Neural cell (in vitro differentiated cells): Measurements from ENCODE around the gene SCG5. TPM values are rescaled to one million over a fixed set of nuclear protein-coding genes. Genes with fewer than 3 reads are reported as not detected.

ENCODE experiments used
- H2AFZ ChIP-seq: fragments of 200-600, 300-800 bp; sonication (generic), shearing (Covaris generic); 2 replicates; pipeline ENCODE4 v1.6.0; 2014; ENCODE audit warnings: low read depth, mild to moderate bottlenecking, antibody characterized with exemption, low read length, moderate library complexity
- H3F3A ChIP-seq: fragments of 200-600 bp; shearing (Covaris generic); 2 replicates; pipeline ENCODE4 v1.6.1; 2016; ENCODE audit warnings: mild to moderate bottlenecking, moderate library complexity, mixed read lengths, antibody characterized with exemption, low read length; ENCODE audit not compliant: insufficient read depth, poor library complexity, severe bottlenecking
- H3K27ac ChIP-seq: fragments of 200-600, 300-800 bp; sonication (generic), shearing (Covaris generic); 2 replicates; pipeline ENCODE4 v1.5.1; 2014; ENCODE audit warnings: mild to moderate bottlenecking, low read length, moderate library complexity
- H3K27me3 ChIP-seq: fragments of 300-800, 200-600 bp; sonication (generic), shearing (Covaris generic); 2 replicates; pipeline ENCODE4 v1.6.0; 2014; ENCODE audit warnings: mild to moderate bottlenecking, low read depth, low read length, moderate library complexity; ENCODE audit not compliant: insufficient read depth
- H3K36me3 ChIP-seq: fragments of 300-800, 200-600 bp; sonication (generic), shearing (Covaris generic); 2 replicates; pipeline ENCODE4 v1.5.1; 2014; ENCODE audit warnings: mild to moderate bottlenecking, antibody characterized with exemption, low read length, moderate library complexity; ENCODE audit not compliant: insufficient read depth
- H3K4me2 ChIP-seq: fragments of 300-800, 200-600 bp; sonication (generic), shearing (Covaris generic); 2 replicates; pipeline ENCODE4 v1.6.0; 2014; ENCODE audit warnings: mild to moderate bottlenecking, low read length
- H3K4me3 ChIP-seq: fragments of 300-800, 200-600 bp; sonication (generic), shearing (Covaris generic); 2 replicates; pipeline ENCODE4 v1.5.1; 2014; ENCODE audit warnings: mild to moderate bottlenecking, low read length, moderate library complexity
- H3K79me2 ChIP-seq: fragments of 200-600 bp; shearing (Covaris generic); replicated peaks from 2 replicates; pipeline ENCODE4 v1.6.0; 2014; ENCODE audit warnings: mild to moderate bottlenecking, low read length, moderate library complexity; ENCODE audit not compliant: insufficient read depth
- H3K9ac ChIP-seq: fragments of 300-800, 200-600 bp; sonication (generic), shearing (Covaris generic); 2 replicates; pipeline ENCODE4 v1.6.1; 2016; ENCODE audit warnings: mild to moderate bottlenecking, low read length, mixed read lengths
- H3K9me2 ChIP-seq: fragments of 200-600 bp; shearing (Covaris generic); 2 replicates; pipeline ENCODE4 v1.6.1; 2016; ENCODE audit warnings: mild to moderate bottlenecking, low read length, mixed read lengths; ENCODE audit not compliant: insufficient read depth
- H3K9me3 ChIP-seq: fragments of 200-600, 300-800 bp; sonication (generic), shearing (Covaris generic); 2 replicates; pipeline ENCODE4 v1.6.1; 2016; ENCODE audit warnings: mild to moderate bottlenecking, mixed run types, low read length, moderate library complexity, mixed read lengths
- H4K20me1 ChIP-seq: fragments of 200-600 bp; shearing (Covaris generic); 2 replicates; pipeline ENCODE4 v1.6.1; 2016; ENCODE audit warnings: mild to moderate bottlenecking, mixed run types; ENCODE audit not compliant: insufficient read depth
- EP300 ChIP-seq: fragments of 450-650 bp; conservative IDR thresholded peaks from 2 replicates; pipeline ENCODE4 v1.6.1; 2014; ENCODE audit warnings: antibody characterized with exemption, mild to moderate bottlenecking, moderate library complexity; ENCODE audit not compliant: poor library complexity, severe bottlenecking
- EZH2 ChIP-seq: fragments of 200-600, 300-800 bp; shearing (Covaris generic), sonication (generic); IDR thresholded peaks from 2 replicates; pipeline ENCODE4 v1.6.1; 2014; ENCODE audit warnings: antibody characterized with exemption, low read length, borderline replicate concordance, mild to moderate bottlenecking; ENCODE audit not compliant: insufficient read depth, poor library complexity, severe bottlenecking
- MXI1 ChIP-seq: fragments of 450-650 bp; conservative IDR thresholded peaks from 2 replicates; pipeline ENCODE4 v1.6.1; 2014; ENCODE audit warnings: antibody characterized with exemption, mild to moderate bottlenecking; ENCODE audit not compliant: poor library complexity, severe bottlenecking
- POLR2AphosphoS5 ChIP-seq: IDR thresholded peaks from 2 replicates; pipeline ENCODE4 v1.6.1; 2012
- RAD21 ChIP-seq: fragments of 450-650 bp; conservative IDR thresholded peaks from 2 replicates; pipeline ENCODE4 v1.6.1; 2014; ENCODE audit warnings: antibody characterized with exemption, mild to moderate bottlenecking, moderate library complexity
- SMC3 ChIP-seq: fragments of 450-650 bp; conservative IDR thresholded peaks from 2 replicates; pipeline ENCODE4 v1.6.1; 2014; ENCODE audit warnings: antibody characterized with exemption, mild to moderate bottlenecking, moderate library complexity; ENCODE audit not compliant: poor library complexity
- TAF1 ChIP-seq: IDR thresholded peaks from 2 replicates; pipeline ENCODE4 v1.6.1; 2012; ENCODE audit warnings: low read depth
- polyA plus RNA-seq: library from polyadenylated mRNA; depleted of rRNA; stranded (reverse); fragments of >200 nt; gene quantifications from 2 replicates; pipeline ENCODE4 v1.2.3, GENCODE V29; 2014
- TF ChIP-seq, protein P1 (sequence below): IDR thresholded peaks from 2 replicates; pipeline ENCODE4 v1.6.1; 2012; ENCODE audit warnings: borderline replicate concordance
- TF ChIP-seq, protein P2 (sequence below): fragments of 450-650 bp; IDR thresholded peaks from 2 replicates; pipeline ENCODE4 v1.5.1; 2014; ENCODE audit warnings: antibody characterized with exemption, mild to moderate bottlenecking, moderate library complexity; ENCODE audit not compliant: poor library complexity, severe bottlenecking

The SCG5 gene
- polyA plus RNA-seq, 1 donor from 2014 or later: 116 TPM

DNA sequence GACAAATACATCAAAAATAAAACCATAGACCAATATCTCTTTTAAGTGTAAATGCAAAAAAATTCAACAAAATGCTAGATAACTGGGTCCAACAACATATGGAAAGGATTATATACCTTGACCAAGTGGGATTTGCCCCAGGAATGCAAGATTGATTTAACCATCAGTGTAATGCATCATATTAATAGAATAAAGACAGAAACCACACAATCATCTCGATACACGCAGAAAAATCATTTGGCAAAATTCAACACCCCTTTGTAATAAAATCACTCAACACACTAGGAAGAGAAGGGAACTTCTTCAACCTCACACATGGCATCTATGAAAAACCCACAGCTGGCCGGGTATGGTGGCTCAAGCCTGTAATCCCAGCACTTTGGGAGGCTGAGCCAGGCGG is 95.8 kb downstream of the SCG5 start:
- Histone ChIP-seq H3K9me2 (no peaks in the 10 kb centered on the region), H3F3A (no peaks in the 10 kb centered on the region), H3K9me3 (peaks cover 4% of the 10 kb centered on the region), H4K20me1 (no peaks in the 10 kb centered on the region), H3K79me2 (no peaks in the 10 kb centered on the region), H3K27ac (no peak overlapping the region), H3K4me2 (no peak overlapping the region), H3K27me3 (no peaks in the 10 kb centered on the region), H3K9ac (no peak overlapping the region), H3K36me3 (no peaks in the 10 kb centered on the region), H3K4me3 (no peak overlapping the region), H2AFZ (no peak overlapping the region)
- no peak for TF ChIP-seq EZH2
- TF ChIP-seq, protein P1, sequence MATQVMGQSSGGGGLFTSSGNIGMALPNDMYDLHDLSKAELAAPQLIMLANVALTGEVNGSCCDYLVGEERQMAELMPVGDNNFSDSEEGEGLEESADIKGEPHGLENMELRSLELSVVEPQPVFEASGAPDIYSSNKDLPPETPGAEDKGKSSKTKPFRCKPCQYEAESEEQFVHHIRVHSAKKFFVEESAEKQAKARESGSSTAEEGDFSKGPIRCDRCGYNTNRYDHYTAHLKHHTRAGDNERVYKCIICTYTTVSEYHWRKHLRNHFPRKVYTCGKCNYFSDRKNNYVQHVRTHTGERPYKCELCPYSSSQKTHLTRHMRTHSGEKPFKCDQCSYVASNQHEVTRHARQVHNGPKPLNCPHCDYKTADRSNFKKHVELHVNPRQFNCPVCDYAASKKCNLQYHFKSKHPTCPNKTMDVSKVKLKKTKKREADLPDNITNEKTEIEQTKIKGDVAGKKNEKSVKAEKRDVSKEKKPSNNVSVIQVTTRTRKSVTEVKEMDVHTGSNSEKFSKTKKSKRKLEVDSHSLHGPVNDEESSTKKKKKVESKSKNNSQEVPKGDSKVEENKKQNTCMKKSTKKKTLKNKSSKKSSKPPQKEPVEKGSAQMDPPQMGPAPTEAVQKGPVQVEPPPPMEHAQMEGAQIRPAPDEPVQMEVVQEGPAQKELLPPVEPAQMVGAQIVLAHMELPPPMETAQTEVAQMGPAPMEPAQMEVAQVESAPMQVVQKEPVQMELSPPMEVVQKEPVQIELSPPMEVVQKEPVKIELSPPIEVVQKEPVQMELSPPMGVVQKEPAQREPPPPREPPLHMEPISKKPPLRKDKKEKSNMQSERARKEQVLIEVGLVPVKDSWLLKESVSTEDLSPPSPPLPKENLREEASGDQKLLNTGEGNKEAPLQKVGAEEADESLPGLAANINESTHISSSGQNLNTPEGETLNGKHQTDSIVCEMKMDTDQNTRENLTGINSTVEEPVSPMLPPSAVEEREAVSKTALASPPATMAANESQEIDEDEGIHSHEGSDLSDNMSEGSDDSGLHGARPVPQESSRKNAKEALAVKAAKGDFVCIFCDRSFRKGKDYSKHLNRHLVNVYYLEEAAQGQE: no peak
- TF ChIP-seq TAF1: no peak

- Histone ChIP-seq H3K36me3 (no peaks in the 10 kb centered on the region), H3K4me2 (no peak overlapping the region), H3F3A (no peaks in the 10 kb centered on the region), H3K79me2 (no peaks in the 10 kb centered on the region), H3K27ac (no peak overlapping the region), H3K9me2 (no peaks in the 10 kb centered on the region), H3K27me3 (no peaks in the 10 kb centered on the region), H3K9ac (no peak overlapping the region), H3K9me3 (peaks cover 4% of the 10 kb centered on the region), H3K4me3 (no peak overlapping the region), H4K20me1 (no peaks in the 10 kb centered on the region), H2AFZ (no peak overlapping the region)
- no peak for TF ChIP-seq MXI1
- TF ChIP-seq, protein P2, sequence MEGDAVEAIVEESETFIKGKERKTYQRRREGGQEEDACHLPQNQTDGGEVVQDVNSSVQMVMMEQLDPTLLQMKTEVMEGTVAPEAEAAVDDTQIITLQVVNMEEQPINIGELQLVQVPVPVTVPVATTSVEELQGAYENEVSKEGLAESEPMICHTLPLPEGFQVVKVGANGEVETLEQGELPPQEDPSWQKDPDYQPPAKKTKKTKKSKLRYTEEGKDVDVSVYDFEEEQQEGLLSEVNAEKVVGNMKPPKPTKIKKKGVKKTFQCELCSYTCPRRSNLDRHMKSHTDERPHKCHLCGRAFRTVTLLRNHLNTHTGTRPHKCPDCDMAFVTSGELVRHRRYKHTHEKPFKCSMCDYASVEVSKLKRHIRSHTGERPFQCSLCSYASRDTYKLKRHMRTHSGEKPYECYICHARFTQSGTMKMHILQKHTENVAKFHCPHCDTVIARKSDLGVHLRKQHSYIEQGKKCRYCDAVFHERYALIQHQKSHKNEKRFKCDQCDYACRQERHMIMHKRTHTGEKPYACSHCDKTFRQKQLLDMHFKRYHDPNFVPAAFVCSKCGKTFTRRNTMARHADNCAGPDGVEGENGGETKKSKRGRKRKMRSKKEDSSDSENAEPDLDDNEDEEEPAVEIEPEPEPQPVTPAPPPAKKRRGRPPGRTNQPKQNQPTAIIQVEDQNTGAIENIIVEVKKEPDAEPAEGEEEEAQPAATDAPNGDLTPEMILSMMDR: no peak
- TF ChIP-seq TAF1: no peak
- TF ChIP-seq POLR2AphosphoS5: no peak
- TF ChIP-seq, protein P1: no peak
- TF ChIP-seq RAD21: no peak
- TF ChIP-seq EZH2: no peak
- TF ChIP-seq EP300: no peak
- TF ChIP-seq SMC3: no peak
These were observed 97.2 kb downstream of the SCG5 start for GRCh38 chr15:32738666-32739065.
